ENCODE results near the gene FOXJ3.

DNA sequence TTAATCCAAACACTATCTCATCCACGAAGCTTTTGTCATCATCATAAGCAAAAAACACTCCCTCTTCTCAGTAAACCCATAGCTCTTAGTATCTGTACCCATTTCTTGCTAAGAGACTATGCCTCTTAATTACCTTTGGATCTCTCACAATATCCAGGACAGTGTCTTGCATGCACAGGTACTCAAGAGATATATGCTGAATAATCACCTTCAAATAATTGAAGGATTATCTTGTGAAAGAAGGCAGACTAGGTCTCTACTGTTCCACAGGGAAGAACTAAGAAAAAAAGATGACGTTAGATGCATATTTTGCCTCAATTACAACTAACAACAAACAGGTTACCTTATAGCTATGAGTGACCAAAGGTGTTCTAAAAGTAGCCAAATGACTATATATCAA lies 11.5 kb downstream of the FOXJ3 start:
- TF ChIP-seq, protein P1, sequence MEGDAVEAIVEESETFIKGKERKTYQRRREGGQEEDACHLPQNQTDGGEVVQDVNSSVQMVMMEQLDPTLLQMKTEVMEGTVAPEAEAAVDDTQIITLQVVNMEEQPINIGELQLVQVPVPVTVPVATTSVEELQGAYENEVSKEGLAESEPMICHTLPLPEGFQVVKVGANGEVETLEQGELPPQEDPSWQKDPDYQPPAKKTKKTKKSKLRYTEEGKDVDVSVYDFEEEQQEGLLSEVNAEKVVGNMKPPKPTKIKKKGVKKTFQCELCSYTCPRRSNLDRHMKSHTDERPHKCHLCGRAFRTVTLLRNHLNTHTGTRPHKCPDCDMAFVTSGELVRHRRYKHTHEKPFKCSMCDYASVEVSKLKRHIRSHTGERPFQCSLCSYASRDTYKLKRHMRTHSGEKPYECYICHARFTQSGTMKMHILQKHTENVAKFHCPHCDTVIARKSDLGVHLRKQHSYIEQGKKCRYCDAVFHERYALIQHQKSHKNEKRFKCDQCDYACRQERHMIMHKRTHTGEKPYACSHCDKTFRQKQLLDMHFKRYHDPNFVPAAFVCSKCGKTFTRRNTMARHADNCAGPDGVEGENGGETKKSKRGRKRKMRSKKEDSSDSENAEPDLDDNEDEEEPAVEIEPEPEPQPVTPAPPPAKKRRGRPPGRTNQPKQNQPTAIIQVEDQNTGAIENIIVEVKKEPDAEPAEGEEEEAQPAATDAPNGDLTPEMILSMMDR (IDR thresholded peaks at IDR 0.05; ENCODE audit: low read depth, low read length, missing input control): no peak
- no peak for TF ChIP-seq GABPA (IDR thresholded peaks at IDR 0.05 in 1 of 2, conservative IDR thresholded peaks at IDR 0.05 in 1 of 2)
- no peak for TF ChIP-seq SP1 (IDR thresholded peaks at IDR 0.05)
- TF ChIP-seq TAF1 (conservative IDR thresholded peaks at IDR 0.05): no peak
- no peak for TF ChIP-seq ATF3 (IDR thresholded peaks at IDR 0.05)
- TF ChIP-seq, protein P2, sequence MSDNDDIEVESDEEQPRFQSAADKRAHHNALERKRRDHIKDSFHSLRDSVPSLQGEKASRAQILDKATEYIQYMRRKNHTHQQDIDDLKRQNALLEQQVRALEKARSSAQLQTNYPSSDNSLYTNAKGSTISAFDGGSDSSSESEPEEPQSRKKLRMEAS (IDR thresholded peaks at IDR 0.05): no peak
- no peak for TF ChIP-seq ZBTB33 (IDR thresholded peaks at IDR 0.05)
- TF ChIP-seq REST (IDR thresholded peaks at IDR 0.05): no peak
